ENCODE data around the gene IL17RA.

The IL17RA gene

GRCh38 chr22:17112491-17113042 lies 27.8 kb downstream of the IL17RA start:
- TF ChIP-seq CTCF (IDR thresholded peaks at IDR 0.05; ENCODE audit: low read depth, low read length), result no peak
- DNase-seq (ENCODE audit: low read depth in 2 of 2), result no peak
- H3K4me3 ChIP-seq (replicated peaks in 1 of 2; ENCODE audit: low read depth in 2 of 2, low read length in 2 of 2), result no peak overlapping the region

GRCh38 chr22:17113600-17113999 lies 28.8 kb downstream of the IL17RA start:
- no peak overlapping the region for H3K4me3 ChIP-seq (replicated peaks in 1 of 2; ENCODE audit: low read depth in 2 of 2, low read length in 2 of 2)
- no peak for TF ChIP-seq CTCF (IDR thresholded peaks at IDR 0.05; ENCODE audit: low read depth, low read length)
- DNase-seq (ENCODE audit: low read depth in 2 of 2), result no peak

GRCh38 chr22:17114173-17114897 lies 29.5 kb downstream of the IL17RA start:
- TF ChIP-seq CTCF (IDR thresholded peaks at IDR 0.05; ENCODE audit: low read depth, low read length), result no peak
- H3K4me3 ChIP-seq (replicated peaks in 1 of 2; ENCODE audit: low read depth in 2 of 2, low read length in 2 of 2), result no peak overlapping the region

GRCh38 chr22:17114898-17115235 lies 30.1 kb downstream of the IL17RA start:
- no peak for DNase-seq (ENCODE audit: low read depth in 2 of 2)
- H3K4me3 ChIP-seq (replicated peaks in 1 of 2; ENCODE audit: low read depth in 2 of 2, low read length in 2 of 2), result no peak overlapping the region
- no peak for TF ChIP-seq CTCF (IDR thresholded peaks at IDR 0.05; ENCODE audit: low read depth, low read length)

More at GRCh38 chr22:17114173-17114897, 29.5 kb downstream of the IL17RA start:
- DNase-seq (ENCODE audit: low read depth in 2 of 2), result no peak

- no peak for TF ChIP-seq CTCF (IDR thresholded peaks at IDR 0.05; ENCODE audit: low read depth, low read length)
- no peak overlapping the region for H3K4me3 ChIP-seq (replicated peaks in 1 of 2; ENCODE audit: low read depth in 2 of 2, low read length in 2 of 2)
- DNase-seq (ENCODE audit: low read depth in 2 of 2), result no peak
Measured at GRCh38 chr22:17115236-17115635, 30.4 kb downstream of the IL17RA start.

- no peak for TF ChIP-seq CTCF (IDR thresholded peaks at IDR 0.05; ENCODE audit: low read depth, low read length)
- no peak overlapping the region for H3K4me3 ChIP-seq (replicated peaks in 1 of 2; ENCODE audit: low read depth in 2 of 2, low read length in 2 of 2)
- no peak for DNase-seq (ENCODE audit: low read depth in 2 of 2)
Measured at GRCh38 chr22:17115945-17116565, 31.3 kb downstream of the IL17RA start.
